Loucy (cell line): Measurements from ENCODE around the gene MOCOS.

ENCODE experiments used
- CTCF ChIP-seq: fragments of 200-600 bp; sonication (generic); conservative IDR thresholded peaks from 2 replicates; pipeline ENCODE4 v1.5.1; 2014; ENCODE audit warnings: mild to moderate bottlenecking, antibody characterized with exemption, low read length
- EZH2phosphoT487 ChIP-seq: fragments of 200-600 bp; IDR thresholded peaks from 2 replicates; pipeline ENCODE4 v1.6.1; 2018; ENCODE audit warnings: antibody characterized with exemption, mild to moderate bottlenecking, moderate library complexity, borderline replicate concordance

- TF ChIP-seq CTCF = no peak
- no peak for TF ChIP-seq EZH2phosphoT487
Measured at GRCh38 chr18:36196238-36196995, 9.1 kb downstream of the MOCOS start.
